CD4-positive, alpha-beta T cell treated with Interleukin-15 for 4 hours (primary cell): ENCODE results near the gene MSANTD2.
"Not testable (repeated sequence)": the region's sequence is repeated elsewhere in the genome, so short reads cannot be mapped to it uniquely, and the experiment has no call there.

Source experiments
- DNase-seq: peaks from one replicate; pipeline ENCODE4 v3.0.0-alpha.2; 2020; ENCODE audit warnings: low spot score

The MSANTD2 gene

GRCh38 chr11:124776865-124777645 lies 23.2 kb downstream of the MSANTD2 start:
- DNase-seq = no peak

- DNase-seq = not testable (repeated sequence)
These were observed 29.2 kb downstream of the MSANTD2 start for GRCh38 chr11:124770959-124771358.

GRCh38 chr11:124769806-124770774 lies 30.1 kb downstream of the MSANTD2 start:
- no peak for DNase-seq

GRCh38 chr11:124768914-124769313 lies 31.3 kb downstream of the MSANTD2 start:
- DNase-seq = no peak

- no peak for DNase-seq
These were observed 34.0 kb downstream of the MSANTD2 start for GRCh38 chr11:124766156-124766555.

- DNase-seq = peak; percentile 82
These were observed 36.9 kb downstream of the MSANTD2 start for GRCh38 chr11:124763156-124763947.

- DNase-seq = no peak
These were observed 37.5 kb downstream of the MSANTD2 start for GRCh38 chr11:124762624-124763155.

GRCh38 chr11:124762105-124762623 lies 38.0 kb downstream of the MSANTD2 start, which contains the start of gene ESAM:
TSS of gene ESAM (minus strand) at chr11:124762290. CDS start at chr11:124762154, 136 bp downstream.
- peak; percentile 66 for DNase-seq

GRCh38 chr11:124761301-124762104 lies 38.7 kb downstream of the MSANTD2 start:
- DNase-seq = no peak

- no peak for DNase-seq
These were observed 39.4 kb downstream of the MSANTD2 start for GRCh38 chr11:124760806-124761205.

- no peak for DNase-seq
These were observed 40.0 kb downstream of the MSANTD2 start for GRCh38 chr11:124760205-124760652.

- DNase-seq = no peak
These were observed 40.7 kb downstream of the MSANTD2 start for GRCh38 chr11:124759266-124760204.

- peak; percentile 60 for DNase-seq
These were observed 41.6 kb downstream of the MSANTD2 start for GRCh38 chr11:124758355-124759265.

- DNase-seq = no peak
These were observed 42.9 kb downstream of the MSANTD2 start for GRCh38 chr11:124757320-124757719.

- DNase-seq = no peak
These were observed 43.4 kb downstream of the MSANTD2 start for GRCh38 chr11:124756753-124757227.

- no peak for DNase-seq
These were observed 44.0 kb downstream of the MSANTD2 start for GRCh38 chr11:124756033-124756752.

GRCh38 chr11:124754710-124755109 lies 45.5 kb downstream of the MSANTD2 start:
- DNase-seq = no peak
